HG02623 (cell line): ENCODE data around the gene RBP5.

Experiments
- ATAC-seq: cut with Tn5 transposase; IDR thresholded peaks from one replicate; pipeline ENCODE4 v1.9.1; 2021; ENCODE audit warnings: moderate library complexity; ENCODE audit not compliant: unreplicated experiment

The RBP5 gene

DNA sequence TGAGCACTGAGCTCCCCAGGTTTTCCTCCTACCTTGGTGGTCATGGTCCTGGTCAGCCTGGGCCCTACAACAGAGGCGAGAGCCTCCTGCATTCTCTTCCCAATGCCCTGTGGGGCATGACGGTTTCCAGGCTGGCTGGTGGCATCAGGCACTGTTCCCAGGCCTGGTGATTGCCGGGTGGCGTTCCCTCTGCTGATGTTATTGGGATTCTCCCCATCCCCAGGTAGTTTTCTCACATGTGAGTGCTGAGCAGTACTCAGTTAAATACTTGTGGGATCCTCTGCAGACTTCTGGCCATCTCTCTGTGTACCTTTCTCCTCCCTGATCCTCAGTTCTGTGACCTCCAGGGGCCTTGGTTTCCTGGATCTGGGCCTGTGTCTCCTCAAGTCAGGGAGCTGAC, 52.2 kb downstream of the RBP5 start:
- no peak for ATAC-seq

DNA sequence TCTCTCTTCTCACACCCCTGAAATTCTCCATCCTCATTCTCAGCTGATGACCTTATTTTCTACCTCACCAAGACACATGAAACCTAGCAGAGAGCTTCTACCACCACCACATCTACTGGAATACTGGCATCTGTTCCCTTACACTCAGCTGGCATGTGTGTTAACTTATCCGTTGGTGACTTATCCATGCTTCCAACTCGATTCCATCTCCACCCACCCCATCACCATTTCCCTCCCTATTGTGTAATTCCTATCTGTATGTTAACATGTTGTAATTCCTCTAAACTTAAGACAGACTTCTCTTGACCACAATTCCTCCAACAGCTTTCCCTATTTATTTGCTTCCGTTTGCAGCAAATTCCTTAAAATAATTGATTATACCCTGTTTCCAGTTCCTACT, 52.8 kb downstream of the RBP5 start:
- no peak for ATAC-seq

DNA sequence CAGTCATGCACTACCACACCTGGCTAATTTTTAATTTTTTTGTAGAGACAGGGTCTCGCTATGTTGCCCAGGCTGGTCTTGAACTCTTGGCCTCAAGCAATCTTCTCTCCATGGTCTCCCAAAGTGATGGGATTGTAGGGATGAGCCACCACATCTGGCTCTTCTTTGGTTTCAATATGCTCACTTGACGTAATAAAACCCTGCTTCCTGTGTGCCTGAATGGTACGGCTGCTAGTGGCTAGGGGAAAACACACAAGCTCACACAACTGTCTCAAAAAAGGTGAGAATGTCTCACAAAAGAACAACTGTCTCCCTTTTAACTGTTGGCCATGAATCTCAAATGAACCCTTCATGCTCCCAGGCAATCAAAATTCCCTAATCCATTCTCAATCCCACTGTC, 53.2 kb downstream of the RBP5 start:
- no peak for ATAC-seq

DNA sequence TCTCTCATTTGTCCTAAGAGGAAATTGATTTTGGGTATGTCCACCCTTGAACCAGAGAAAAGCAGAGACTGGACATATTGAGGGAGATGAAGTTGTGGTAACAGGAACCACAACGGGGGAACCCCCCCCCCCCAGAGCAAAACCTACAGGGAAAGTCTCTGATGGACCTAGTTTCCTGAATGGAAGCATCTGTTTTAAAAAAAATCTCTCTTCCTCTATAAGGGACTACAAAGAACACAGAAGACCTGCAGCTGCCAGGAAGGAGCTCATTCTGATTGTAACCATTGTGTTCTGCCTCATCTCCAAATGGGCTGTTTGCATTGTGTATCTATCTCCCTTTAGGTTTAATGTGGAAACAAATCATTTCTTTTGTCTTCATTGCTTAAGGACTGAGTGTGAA, 54.7 kb downstream of the RBP5 start:
- ATAC-seq: no peak
